Heart right ventricle (tissue), 16 donors: Measurements from ENCODE around the gene ACAA2. TPM values are rescaled to one million over a fixed set of nuclear protein-coding genes. Genes with fewer than 3 reads are reported as not detected.
"Not testable (repeated sequence)": the region's sequence is repeated elsewhere in the genome, so short reads cannot be mapped to it uniquely, and the experiment has no call there.

Experiments
- ATAC-seq, 8 donors: fragments of 200-7000 bp; cut with Tn5 transposase; one replicate each; pipeline ENCODE4 v1.9.1; 2020; ENCODE audit warnings: mild to moderate bottlenecking in 8 of 8, moderate library complexity in 8 of 8, moderate number of reproducible peaks in 1 of 8
- DNase-seq, 2 donors: peaks; one replicate each; pipeline ENCODE4 v3.0.0-alpha.2; 2020
- H3K27ac ChIP-seq, 10 donors: fragments of 200-600 bp; sonication (generic) in 2 of 10; one replicate each; pipeline versions ENCODE4 v1.5.0 to v1.8.0; 2020 to 2022; ENCODE audit warnings: mild to moderate bottlenecking in 3 of 10
- H3K27me3 ChIP-seq, 7 donors: fragments of 200-600 bp; one replicate each; pipeline ENCODE4 v1.8.0; 2021 to 2022; ENCODE audit warnings: mild to moderate bottlenecking in 2 of 7
- H3K36me3 ChIP-seq, 9 donors: fragments of 200-600 bp; sonication (generic) in 1 of 9; one replicate each; pipeline versions ENCODE4 v1.5.0 to v1.8.0; 2020 to 2022; ENCODE audit warnings: mild to moderate bottlenecking in 2 of 9
- H3K4me1 ChIP-seq, 9 donors: fragments of 200-600 bp; sonication (generic) in 1 of 9; one replicate each; pipeline versions ENCODE4 v1.5.0 to v1.8.0; 2020 to 2022; ENCODE audit warnings: mild to moderate bottlenecking in 4 of 9
- H3K4me3 ChIP-seq, 10 donors: fragments of 200-600 bp; sonication (generic) in 2 of 10; one replicate each; pipeline versions ENCODE4 v1.5.0 to v1.8.0; 2020 to 2022; ENCODE audit warnings: mild to moderate bottlenecking in 7 of 10, moderate library complexity in 2 of 10
- H3K9me3 ChIP-seq, 11 donors: fragments of 200-600 bp in 10 of 11; sonication (generic) in 2 of 11; one replicate each; pipeline versions ENCODE4 v1.5.0 to v1.8.0; 2013 to 2022; ENCODE audit warnings: mild to moderate bottlenecking in 2 of 11, control low read depth in 1 of 11, moderate library complexity in 1 of 11
- CTCF ChIP-seq, 9 donors: fragments of 200-600 bp; sonication (generic) in 2 of 9; IDR thresholded peaks; one replicate each; pipeline versions ENCODE4 v1.5.0 to v1.8.0; 2021 to 2022; ENCODE audit warnings: antibody characterized with exemption in 9 of 9, mild to moderate bottlenecking in 5 of 9, moderate library complexity in 1 of 9
- WGBS, 2 donors: extraction: QIAGEN DNeasy Blood & Tissue Kit; methylation state at CpG; one replicate each; pipeline ENCODE4 v1.1.7; 2013; ENCODE audit warnings: inconsistent platforms in 1 of 2; 5-methylcytosine and 5-hydroxymethylcytosine counted together
- intact Hi-C, 10 donors: fragments of 100-400 bp; cut with DNase I; formaldehyde crosslinking; loops; one replicate each; pipeline versions ENCODE4 v1.11.1 to v1.14.2; 2022
- polyA plus RNA-seq, 2 donors: library from polyadenylated mRNA; stranded (reverse); fragments of 200-250 nt; gene quantifications; one replicate each; pipeline ENCODE4 v1.2.3, GENCODE V29; 2013
- total RNA-seq, 10 donors: library from RNA; stranded (reverse); fragmentation: NEBNext Ultra II Directional in 3 of 10; extraction: Animal tissue kit (Norgen Biotek cat#: 25700) in 3 of 10; gene quantifications; one replicate each; pipeline versions ENCODE4 v1.2.1 to v1.2.4, GENCODE V29; 2021 to 2023
- donor health status: Arrhythmogenic right ventricular cardiomyopathy.
- donor health status: ischemic (EF 13 %, LVEDD 7.1; RV severe dilation, severe dysfunction).
- donor health status: healthy with polysubstance abuse.
- donor health status: DM: no; HTN: yes; CAD: no.
- donor health status: DM: no; HTN: no; CAD: no.
- donor health status: ischemic (EF 25% LVEDD 6.9; RV normal size, moderate dysfunction).
- donor health status: ischemic (EF 25% LVEDD 5.7; RV mildly dilated, moderate dysfunction).
- donor health status: healthy.
- donor health status: DM: yes; HTN: yes; CAD: no.
- donor health status: Ischemic cardiomyopathy.
- donor health status: ischemic (EF 35%, LVEDD 5.7; RV mildly dilated, moderate dysfunction).
- donor health status: nonischemic (EF 11% LVEDD 7.7; RV severe dilation, severe dysfunction).
- donor health status: DM: yes; HTN: yes; CAD: no.
- donor health status: PGD.
- donor health status: ischemic (EF 29% LVEDD 5.4; RV normal size, mild dysfunction).
- donor health status: nonischemic (EF 23%, LVEDD 6.1; RV moderate dilation, normal function).

ACAA2 gene
- total and polyA plus RNA-seq, 12 donors: 46.7 to 377 (median 247) TPM

GRCh38 chr18:49794743-49795142, 18.6 kb downstream of the ACAA2 start:
- Histone ChIP-seq H3K4me1 (no peaks in the 10 kb centered on the region), H3K36me3 (peaks cover 0 to 89% (median 35%) of the 10 kb centered on the region in 9 donors), H3K27ac (no peak overlapping the region), H3K4me3 (no peak overlapping the region), H3K27me3 (no peaks in the 10 kb centered on the region), H3K9me3 (no peaks in the 10 kb centered on the region)
- ATAC-seq (no peak), DNase-seq (no peak)
- intact Hi-C loops: loop anchor here in 1 of 10 donors (10.0 kb wide), 1 partner anchor 60 kb away; no protein-coding TSS in a partner anchor
- TF ChIP-seq CTCF (IDR thresholded peaks at IDR 0.05): no peak
- 89 to 93% methylated on average over 3 of the region's 3 CpGs for WGBS, 2 donors

GRCh38 chr18:49789560-49790134, 23.7 kb downstream of the ACAA2 start:
- H3K4me1 ChIP-seq: peaks cover 0 to 19% (median 0%) of the 10 kb centered on the region in 9 donors
- DNase-seq, H3K4me3 ChIP-seq, H3K27ac ChIP-seq, H3K27me3 ChIP-seq, ATAC-seq, H3K9me3 ChIP-seq: not testable (repeated sequence)
- 93 to 94% methylated on average over 8 of the region's 8 CpGs for WGBS, 2 donors
- intact Hi-C loops: loop anchor here in 1 of 10 donors (10.0 kb wide), 1 partner anchor 65 kb away; no protein-coding TSS in a partner anchor
- H3K36me3 ChIP-seq: peaks cover 0 to 100% (median 35%) of the 10 kb centered on the region in 9 donors

- H3K27ac ChIP-seq: peak overlapping the region in 1 of 10 donors; percentile 64
- peaks cover 0 to 100% (median 33%) of the 10 kb centered on the region in 9 donors for H3K36me3 ChIP-seq
- intact Hi-C loops: no loop called here
- H3K4me3 ChIP-seq: no peak overlapping the region
- no peaks in the 10 kb centered on the region for H3K9me3 ChIP-seq
- DNase-seq (no peak), ATAC-seq (no peak)
- peaks cover 0 to 28% (median 0%) of the 10 kb centered on the region in 9 donors for H3K4me1 ChIP-seq
- no peaks in the 10 kb centered on the region for H3K27me3 ChIP-seq
- WGBS, 2 donors: 78 to 84% methylated on average over 5 of the region's 5 CpGs
- no peak for TF ChIP-seq CTCF (IDR thresholded peaks at IDR 0.05)
Observed at GRCh38 chr18:49788327-49788898, 24.9 kb downstream of the ACAA2 start.

- Histone ChIP-seq H3K4me3 (no peak overlapping the region), H3K4me1 (peaks cover 0 to 28% (median 0%) of the 10 kb centered on the region in 9 donors), H3K9me3 (no peaks in the 10 kb centered on the region), H3K27ac (no peak overlapping the region), H3K36me3 (peaks cover 0 to 100% (median 39%) of the 10 kb centered on the region in 9 donors), H3K27me3 (no peaks in the 10 kb centered on the region)
- DNase-seq (no peak), ATAC-seq (no peak)
- TF ChIP-seq CTCF (IDR thresholded peaks at IDR 0.05): no peak
- intact Hi-C loops: no loop called here
- 81 to 83% methylated on average over 1 of the region's 1 CpG for WGBS, 2 donors
Observed at GRCh38 chr18:49786019-49786720, 27.2 kb downstream of the ACAA2 start.
